Measurements from ENCODE around the gene BARX1. TPM values are rescaled to one million over a fixed set of nuclear protein-coding genes. Genes with fewer than 3 reads are reported as not detected.

The BARX1 gene
- total and polyA plus RNA-seq, 9 of the 15 experiments (the other 6 are each of a cell fraction or from before 2014, with no cell fraction given) = 0.11 to 0.14 TPM; not detected in 7

DNA sequence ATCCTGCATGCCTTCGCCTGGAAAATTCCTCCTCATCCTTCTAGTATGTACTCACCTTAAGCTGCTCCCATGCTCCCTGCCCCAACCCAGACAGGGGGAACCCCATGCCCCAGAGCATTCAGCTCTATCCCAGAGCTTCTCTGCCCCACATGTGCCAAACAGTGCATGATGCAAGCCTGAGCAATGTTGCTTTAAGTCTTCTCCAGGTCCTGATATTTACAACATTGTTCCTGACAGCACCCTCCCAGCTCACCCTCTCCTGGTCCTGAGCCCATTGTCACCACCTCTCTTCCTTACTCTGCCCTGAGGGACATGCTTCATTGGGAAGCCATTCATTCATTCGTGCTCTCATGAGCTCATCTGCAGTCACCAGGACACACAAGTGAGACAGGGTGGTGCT lies 23.4 kb upstream of the BARX1 start (continued):
- TF ChIP-seq JUND (IDR thresholded peaks at IDR 0.05; ENCODE audit: borderline replicate concordance, low read depth, low read length) (peak; percentile 35; the same call in 1 of the 2 replicates), JUND (tag; IDR thresholded peaks at IDR 0.05; ENCODE audit: borderline replicate concordance, low read depth, low read length) (no peak), ATF7 (IDR thresholded peaks at IDR 0.05) (peak; percentile 29; the same call in 1 of the 2 replicates), PML (IDR thresholded peaks at IDR 0.05; ENCODE audit: low read length) (no peak)
- TF ChIP-seq, protein P1, sequence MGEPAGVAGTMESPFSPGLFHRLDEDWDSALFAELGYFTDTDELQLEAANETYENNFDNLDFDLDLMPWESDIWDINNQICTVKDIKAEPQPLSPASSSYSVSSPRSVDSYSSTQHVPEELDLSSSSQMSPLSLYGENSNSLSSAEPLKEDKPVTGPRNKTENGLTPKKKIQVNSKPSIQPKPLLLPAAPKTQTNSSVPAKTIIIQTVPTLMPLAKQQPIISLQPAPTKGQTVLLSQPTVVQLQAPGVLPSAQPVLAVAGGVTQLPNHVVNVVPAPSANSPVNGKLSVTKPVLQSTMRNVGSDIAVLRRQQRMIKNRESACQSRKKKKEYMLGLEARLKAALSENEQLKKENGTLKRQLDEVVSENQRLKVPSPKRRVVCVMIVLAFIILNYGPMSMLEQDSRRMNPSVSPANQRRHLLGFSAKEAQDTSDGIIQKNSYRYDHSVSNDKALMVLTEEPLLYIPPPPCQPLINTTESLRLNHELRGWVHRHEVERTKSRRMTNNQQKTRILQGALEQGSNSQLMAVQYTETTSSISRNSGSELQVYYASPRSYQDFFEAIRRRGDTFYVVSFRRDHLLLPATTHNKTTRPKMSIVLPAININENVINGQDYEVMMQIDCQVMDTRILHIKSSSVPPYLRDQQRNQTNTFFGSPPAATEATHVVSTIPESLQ (CRISPR knock-in tag; IDR thresholded peaks at IDR 0.05) = no peak
- TF ChIP-seq, protein P2, sequence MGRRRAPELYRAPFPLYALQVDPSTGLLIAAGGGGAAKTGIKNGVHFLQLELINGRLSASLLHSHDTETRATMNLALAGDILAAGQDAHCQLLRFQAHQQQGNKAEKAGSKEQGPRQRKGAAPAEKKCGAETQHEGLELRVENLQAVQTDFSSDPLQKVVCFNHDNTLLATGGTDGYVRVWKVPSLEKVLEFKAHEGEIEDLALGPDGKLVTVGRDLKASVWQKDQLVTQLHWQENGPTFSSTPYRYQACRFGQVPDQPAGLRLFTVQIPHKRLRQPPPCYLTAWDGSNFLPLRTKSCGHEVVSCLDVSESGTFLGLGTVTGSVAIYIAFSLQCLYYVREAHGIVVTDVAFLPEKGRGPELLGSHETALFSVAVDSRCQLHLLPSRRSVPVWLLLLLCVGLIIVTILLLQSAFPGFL (CRISPR knock-in tag; IDR thresholded peaks at IDR 0.05) = no peak

GRCh38 chr9:93976973-93977372 lies 21.8 kb upstream of the BARX1 start:
- no peaks in the 10 kb centered on the region for H4K20me1 ChIP-seq (replicated peaks; ENCODE audit: control insufficient read depth, insufficient read depth, low read length)
- H3K4me1 ChIP-seq (replicated peaks in 1 of 2; ENCODE audit: control insufficient read depth in 2 of 2, insufficient read depth in 2 of 2, low read length in 2 of 2) = no peaks in the 10 kb centered on the region
- in situ Hi-C loops (cut with MboI) = no loop called here
- no peaks in the 10 kb centered on the region for H3K36me3 ChIP-seq (ENCODE audit: control insufficient read depth, insufficient read depth, low read length)
- intact Hi-C loops (cut with micrococcal nuclease) = no loop called here
- FAIRE-seq = no peak
- no peak overlapping the region for H3K27ac ChIP-seq (ENCODE audit: extremely low read depth, low read depth, low read length)
- H2AFZ ChIP-seq (ENCODE audit: low read depth, low read length) = no peak overlapping the region
- WGBS (ENCODE audit: insufficient coverage, low coverage, missing lambda C conversion rate) = 6% methylated on average over 5 of the region's 5 CpGs
- peak in 1 of 4 experiments; percentile 1 for DNase-seq (ENCODE audit: extremely low read depth in 1 of 4, low spot score in 3 of 4)
- no peak overlapping the region for H3K9ac ChIP-seq (ENCODE audit: insufficient read depth in 1 of 2, low read depth in 2 of 2, low read length in 2 of 2)
- CTCF ChIA-PET (ENCODE audit: low intra/inter-chr PET ratio) = no interaction called here
- peaks cover 0 to 14% of the 10 kb centered on the region in 2 experiments; a peak in 2 of 5 replicates for H3K27me3 ChIP-seq (ENCODE audit: control insufficient read depth in 2 of 2, insufficient read depth in 2 of 2, low read length in 2 of 2)
- H3K9me3 ChIP-seq (replicated peaks; ENCODE audit: control insufficient read depth, insufficient read depth, low read depth, low read length) = no peaks in the 10 kb centered on the region
- no peak for ATAC-seq
- no TSS peak for BruUV-seq (replicated peaks)
- no peaks in the 10 kb centered on the region for H3K9me1 ChIP-seq (ENCODE audit: control insufficient read depth, insufficient read depth, low read length)
- H3K4me3 ChIP-seq = no peak overlapping the region
- POLR2A ChIA-PET = interaction anchor here (0.6 to 1.4 kb wide), 3 partner anchors 9 to 237 kb away, joined by 3 read pairs; no protein-coding TSS in a partner anchor
- no peak overlapping the region for H3K4me2 ChIP-seq (ENCODE audit: insufficient read depth, low read length)
- H3K79me2 ChIP-seq (ENCODE audit: control insufficient read depth, insufficient read depth, low read length) = no peaks in the 10 kb centered on the region
- no peak for TF ChIP-seq BCLAF1 (IDR thresholded peaks at IDR 0.05; ENCODE audit: borderline replicate concordance in 1 of 2, control insufficient read depth in 1 of 2, low read depth in 2 of 2, low read length in 1 of 2)
- TF ChIP-seq, protein P3, sequence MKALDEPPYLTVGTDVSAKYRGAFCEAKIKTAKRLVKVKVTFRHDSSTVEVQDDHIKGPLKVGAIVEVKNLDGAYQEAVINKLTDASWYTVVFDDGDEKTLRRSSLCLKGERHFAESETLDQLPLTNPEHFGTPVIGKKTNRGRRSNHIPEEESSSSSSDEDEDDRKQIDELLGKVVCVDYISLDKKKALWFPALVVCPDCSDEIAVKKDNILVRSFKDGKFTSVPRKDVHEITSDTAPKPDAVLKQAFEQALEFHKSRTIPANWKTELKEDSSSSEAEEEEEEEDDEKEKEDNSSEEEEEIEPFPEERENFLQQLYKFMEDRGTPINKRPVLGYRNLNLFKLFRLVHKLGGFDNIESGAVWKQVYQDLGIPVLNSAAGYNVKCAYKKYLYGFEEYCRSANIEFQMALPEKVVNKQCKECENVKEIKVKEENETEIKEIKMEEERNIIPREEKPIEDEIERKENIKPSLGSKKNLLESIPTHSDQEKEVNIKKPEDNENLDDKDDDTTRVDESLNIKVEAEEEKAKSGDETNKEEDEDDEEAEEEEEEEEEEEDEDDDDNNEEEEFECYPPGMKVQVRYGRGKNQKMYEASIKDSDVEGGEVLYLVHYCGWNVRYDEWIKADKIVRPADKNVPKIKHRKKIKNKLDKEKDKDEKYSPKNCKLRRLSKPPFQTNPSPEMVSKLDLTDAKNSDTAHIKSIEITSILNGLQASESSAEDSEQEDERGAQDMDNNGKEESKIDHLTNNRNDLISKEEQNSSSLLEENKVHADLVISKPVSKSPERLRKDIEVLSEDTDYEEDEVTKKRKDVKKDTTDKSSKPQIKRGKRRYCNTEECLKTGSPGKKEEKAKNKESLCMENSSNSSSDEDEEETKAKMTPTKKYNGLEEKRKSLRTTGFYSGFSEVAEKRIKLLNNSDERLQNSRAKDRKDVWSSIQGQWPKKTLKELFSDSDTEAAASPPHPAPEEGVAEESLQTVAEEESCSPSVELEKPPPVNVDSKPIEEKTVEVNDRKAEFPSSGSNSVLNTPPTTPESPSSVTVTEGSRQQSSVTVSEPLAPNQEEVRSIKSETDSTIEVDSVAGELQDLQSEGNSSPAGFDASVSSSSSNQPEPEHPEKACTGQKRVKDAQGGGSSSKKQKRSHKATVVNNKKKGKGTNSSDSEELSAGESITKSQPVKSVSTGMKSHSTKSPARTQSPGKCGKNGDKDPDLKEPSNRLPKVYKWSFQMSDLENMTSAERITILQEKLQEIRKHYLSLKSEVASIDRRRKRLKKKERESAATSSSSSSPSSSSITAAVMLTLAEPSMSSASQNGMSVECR (CRISPR knock-in tag; IDR thresholded peaks at IDR 0.05) = no peak
- no peak for TF ChIP-seq LCOR (CRISPR knock-in tag; IDR thresholded peaks at IDR 0.05)
